Caco-2 (cell line): ENCODE measurements around the gene MRPL36. TPM values are rescaled to one million over a fixed set of nuclear protein-coding genes. Genes with fewer than 3 reads are reported as not detected.
A peak's percentile ranks its signal among the peaks of the same experiment; 100 is the strongest.

Experiments
- BruUV-seq: library from RNA; stranded (reverse); fragments of 400-500 nt; replicated peaks from 2 replicates; lab custom pipeline; 2021; lab: Mats Ljungman, UMichigan
- CTCF ChIA-PET: fragments of 300-600 bp; sonication (Branson Sonifier 250); formaldehyde crosslinking; loops from one replicate; lab custom pipeline; 2022; ENCODE audit warnings: antibody characterized with exemption; lab: Charles Lee
- POLR2A ChIA-PET: fragments of 300-600 bp; sonication (Branson Sonifier 250); formaldehyde crosslinking; loops from one replicate; lab custom pipeline; 2022; ENCODE audit warnings: antibody characterized with exemption; lab: Charles Lee
- DNase-seq, 2 experiments: peaks; one replicate each; pipeline versions ENCODE4 v3.0.0 to v3.0.0-alpha.2; 2020 to 2022
- H3K27me3 ChIP-seq: replicated peaks from 2 replicates; pipeline ENCODE4 v1.6.0; 2011; ENCODE audit warnings: low read length; ENCODE audit not compliant: control insufficient read depth, insufficient read depth
- H3K36me3 ChIP-seq: 2 replicates; pipeline ENCODE4 v1.5.1; 2011; ENCODE audit warnings: low read length; ENCODE audit not compliant: control insufficient read depth, insufficient read depth
- H3K4me1 ChIP-seq: fragments of 250-450 bp; sonication (Bioruptor Pico); 2 replicates; pipeline ENCODE4 v1.5.1; 2020; ENCODE audit warnings: mild to moderate bottlenecking
- H3K4me3 ChIP-seq: 2 replicates; pipeline ENCODE4 v1.5.1; 2011; ENCODE audit warnings: low read depth, mild to moderate bottlenecking, control low read depth, low read length
- H3K9me3 ChIP-seq: fragments of 250-450 bp; sonication (Bioruptor Pico); 2 replicates; pipeline ENCODE4 v1.5.1; 2020; ENCODE audit warnings: mild to moderate bottlenecking, moderate library complexity
- H3K27ac Mint-ChIP-seq: one replicate; pipeline ENCODE4 v1.8.0; 2022; ENCODE audit warnings: mixed read lengths; ENCODE audit not compliant: unreplicated experiment
- H3K27me3 Mint-ChIP-seq: one replicate; pipeline ENCODE4 v1.8.0; 2022; ENCODE audit warnings: mixed read lengths; ENCODE audit not compliant: insufficient read depth, unreplicated experiment
- H3K36me3 Mint-ChIP-seq: one replicate; pipeline ENCODE4 v1.8.0; 2022; ENCODE audit warnings: mild to moderate bottlenecking, mixed read lengths; ENCODE audit not compliant: insufficient read depth, unreplicated experiment
- H3K4me1 Mint-ChIP-seq: one replicate; pipeline ENCODE4 v1.8.0; 2022; ENCODE audit warnings: low read depth, mixed read lengths; ENCODE audit not compliant: unreplicated experiment
- H3K4me3 Mint-ChIP-seq: one replicate; pipeline ENCODE4 v1.8.0; 2022; ENCODE audit warnings: mild to moderate bottlenecking, moderate library complexity, mixed read lengths; ENCODE audit not compliant: unreplicated experiment
- H3K9me3 Mint-ChIP-seq: one replicate; pipeline ENCODE4 v1.8.0; 2022; ENCODE audit warnings: mixed read lengths; ENCODE audit not compliant: unreplicated experiment
- CTCF ChIP-seq, 2 experiments: fragments of 200-600 bp in 1 of 2; IDR thresholded peaks; 1 replicate in 1 of 2; 2 replicates in 1 of 2; pipeline versions ENCODE4 v1.5.1 to v1.8.0; 2011 to 2022; ENCODE audit warnings: antibody characterized with exemption in 1 of 2, control low read depth in 1 of 2, inconsistent platforms in 1 of 2, low read depth in 1 of 2, low read length in 1 of 2, mild to moderate bottlenecking in 1 of 2, moderate library complexity in 1 of 2; ENCODE audit not compliant: insufficient read depth in 1 of 2, severe bottlenecking in 1 of 2, unreplicated experiment in 1 of 2
- intact Hi-C: fragments of 100-400 bp; cut with micrococcal nuclease; formaldehyde crosslinking; loops from one replicate; pipeline ENCODE4 v1.10.0; 2022; ENCODE audit not compliant: unreplicated experiment
- total RNA-seq: library from RNA; stranded (reverse); gene quantifications from 2 replicates; pipeline ENCODE4 v1.2.3, GENCODE V29; 2022

Gene MRPL36
- total RNA-seq, 1 experiment from 2014 or later = 65.9 TPM

- peaks cover 8% of the 10 kb centered on the region for H3K27me3 Mint-ChIP-seq
- H3K4me1 Mint-ChIP-seq = no peaks in the 10 kb centered on the region
- intact Hi-C loops = no loop called here
- no peaks in the 10 kb centered on the region for H3K9me3 ChIP-seq
- H3K36me3 Mint-ChIP-seq = no peaks in the 10 kb centered on the region
- ChIA-PET POLR2A (no interaction called here), CTCF (no interaction called here)
- no peak overlapping the region for H3K4me3 Mint-ChIP-seq
- H3K9me3 Mint-ChIP-seq = no peaks in the 10 kb centered on the region
- H3K27ac Mint-ChIP-seq = no peak overlapping the region
- H3K27me3 ChIP-seq = no peaks in the 10 kb centered on the region
- peak in 1 of 2 experiments; percentile 22 for DNase-seq
- BruUV-seq = no TSS peak
- TF ChIP-seq CTCF (IDR thresholded peaks at IDR 0.05; ENCODE audit: insufficient read depth in 1 of 2, low read depth in 1 of 2, low read length in 1 of 2, severe bottlenecking in 1 of 2, unreplicated experiment in 1 of 2) = no peak
- no peaks in the 10 kb centered on the region for H3K4me1 ChIP-seq
- H3K4me3 ChIP-seq = no peak overlapping the region
- H3K36me3 ChIP-seq = no peaks in the 10 kb centered on the region
These were observed 45.0 kb downstream of the MRPL36 start for GRCh38 chr5:1754531-1755220.

- Mint-ChIP-seq H3K9me3 (no peaks in the 10 kb centered on the region), H3K27me3 (peaks cover 11% of the 10 kb centered on the region), H3K36me3 (no peaks in the 10 kb centered on the region), H3K27ac (no peak overlapping the region), H3K4me3 (no peak overlapping the region), H3K4me1 (no peaks in the 10 kb centered on the region)
- intact Hi-C loops = no loop called here
- ChIA-PET CTCF (no interaction called here), POLR2A (no interaction called here)
- no peak overlapping the region for H3K4me3 ChIP-seq
- no peaks in the 10 kb centered on the region for H3K4me1 ChIP-seq
- no peaks in the 10 kb centered on the region for H3K36me3 ChIP-seq
- no peaks in the 10 kb centered on the region for H3K9me3 ChIP-seq
- no peaks in the 10 kb centered on the region for H3K27me3 ChIP-seq
- BruUV-seq = no TSS peak
- no peak for TF ChIP-seq CTCF (IDR thresholded peaks at IDR 0.05; ENCODE audit: insufficient read depth in 1 of 2, low read depth in 1 of 2, low read length in 1 of 2, severe bottlenecking in 1 of 2, unreplicated experiment in 1 of 2)
- no peak for DNase-seq
These were observed 46.1 kb downstream of the MRPL36 start for GRCh38 chr5:1753490-1753889.

GRCh38 chr5:1752881-1753280 lies 46.8 kb downstream of the MRPL36 start:
- Mint-ChIP-seq H3K36me3 (no peaks in the 10 kb centered on the region), H3K27ac (no peak overlapping the region), H3K4me3 (no peak overlapping the region), H3K27me3 (peaks cover 17% of the 10 kb centered on the region), H3K9me3 (no peaks in the 10 kb centered on the region), H3K4me1 (no peaks in the 10 kb centered on the region)
- intact Hi-C loops = no loop called here
- ChIA-PET CTCF (no interaction called here), POLR2A (no interaction called here)
- Histone ChIP-seq H3K27me3 (no peaks in the 10 kb centered on the region), H3K4me3 (no peak overlapping the region), H3K36me3 (no peaks in the 10 kb centered on the region), H3K4me1 (no peaks in the 10 kb centered on the region), H3K9me3 (no peaks in the 10 kb centered on the region)
- BruUV-seq = no TSS peak
- no peak for TF ChIP-seq CTCF (IDR thresholded peaks at IDR 0.05; ENCODE audit: insufficient read depth in 1 of 2, low read depth in 1 of 2, low read length in 1 of 2, severe bottlenecking in 1 of 2, unreplicated experiment in 1 of 2)
- no peak for DNase-seq
